Eye (tissue), 1 donor: ENCODE measurements around the gene LRP8.
A peak's percentile ranks its signal among the peaks of the same experiment; 100 is the strongest.
"Not testable (repeated sequence)": the region's sequence is repeated elsewhere in the genome, so short reads cannot be mapped to it uniquely, and the experiment has no call there.

ENCODE experiments used
- DNase-seq: peaks from one replicate; pipeline ENCODE4 v3.0.0-alpha.2; 2015

The LRP8 gene

DNA sequence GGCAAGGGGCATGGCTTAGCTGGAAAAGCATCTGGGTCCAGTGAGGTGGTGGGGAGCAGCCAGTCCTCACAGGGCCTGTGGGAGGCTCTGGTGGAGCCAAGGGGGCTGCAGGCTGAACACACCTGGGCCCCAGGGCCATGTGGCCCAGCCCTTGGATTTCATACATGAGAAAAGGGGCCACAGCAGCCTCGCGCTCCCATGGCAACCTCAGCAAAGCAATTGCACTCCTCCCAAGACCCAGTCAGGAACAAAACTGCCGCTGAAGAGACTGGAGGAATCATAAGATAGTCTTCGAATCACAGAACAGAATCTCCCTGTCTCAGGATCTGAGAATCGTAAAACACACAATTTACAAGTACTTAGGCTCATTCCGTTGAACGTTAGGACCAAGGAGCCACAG is 24.6 kb downstream of the LRP8 start:
- DNase-seq, result no peak

DNA sequence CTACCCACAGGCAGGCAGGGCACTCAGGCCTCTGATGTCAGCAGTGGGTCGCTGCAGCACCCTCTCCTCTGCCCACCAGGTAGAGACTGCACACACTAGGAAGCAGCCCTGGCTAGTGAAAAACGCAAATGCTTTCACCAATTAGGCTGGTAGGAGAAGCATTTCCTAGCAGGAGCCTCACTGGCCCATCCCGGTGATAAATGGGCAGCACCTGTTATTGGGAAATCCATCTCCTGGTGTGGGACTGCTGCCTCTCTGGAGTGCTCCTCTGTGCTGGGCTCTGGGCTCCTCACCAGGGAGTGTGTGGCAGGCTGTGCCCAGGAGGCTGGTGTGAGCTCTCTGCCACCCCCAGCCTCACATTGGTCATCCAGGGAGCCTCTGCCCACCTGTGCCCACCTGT is 28.6 kb downstream of the LRP8 start:
- DNase-seq, result no peak

DNA sequence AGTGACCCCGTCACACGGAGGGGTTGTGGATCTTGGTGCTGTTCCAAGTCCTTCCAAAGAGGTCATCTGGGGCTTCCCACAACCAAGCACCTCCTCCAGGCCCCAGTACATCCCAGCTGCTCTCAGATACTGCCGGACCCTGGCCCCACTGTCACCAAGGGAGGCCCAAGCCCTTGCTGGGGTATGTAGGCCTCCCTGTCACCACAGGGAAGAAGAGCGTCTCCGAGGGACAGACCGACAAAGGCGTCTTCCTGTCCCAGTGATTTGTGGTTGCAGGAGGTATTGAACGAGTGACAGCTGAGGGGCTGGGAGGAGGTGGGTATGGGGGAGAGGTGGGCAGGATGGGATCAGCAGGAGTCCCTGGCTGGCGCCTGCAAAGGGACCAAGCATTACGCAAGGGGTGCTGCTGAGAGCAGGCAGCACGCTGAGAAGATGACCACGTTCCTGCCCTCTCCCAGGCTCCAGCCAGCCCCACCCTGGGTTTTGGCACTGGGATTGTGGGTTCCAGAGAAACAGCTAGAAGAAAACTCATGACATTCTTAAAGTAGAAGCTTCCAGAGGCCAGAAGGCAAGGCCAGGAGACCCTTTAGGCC is 29.7 kb downstream of the LRP8 start:
- no peak for DNase-seq

DNA sequence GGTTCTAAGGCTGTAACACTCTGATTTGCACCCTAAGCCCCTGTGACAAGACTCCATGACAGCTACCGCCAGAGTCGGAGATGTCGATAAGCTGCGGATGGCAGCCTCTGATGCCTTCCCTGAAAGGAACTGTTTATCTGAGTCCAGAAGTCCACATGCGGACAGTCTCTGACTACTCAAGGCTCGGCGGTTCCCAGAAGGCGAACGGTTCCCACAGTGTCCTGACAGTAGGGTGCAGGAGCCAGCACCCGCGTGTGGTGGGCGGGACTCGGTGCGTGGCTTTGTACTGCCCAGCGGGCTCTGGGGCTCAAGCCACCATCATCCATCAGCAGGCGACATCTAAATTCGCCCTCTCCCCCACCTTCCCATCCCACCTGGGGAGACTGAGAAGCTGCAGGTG is 30.7 kb downstream of the LRP8 start:
- no peak for DNase-seq

DNA sequence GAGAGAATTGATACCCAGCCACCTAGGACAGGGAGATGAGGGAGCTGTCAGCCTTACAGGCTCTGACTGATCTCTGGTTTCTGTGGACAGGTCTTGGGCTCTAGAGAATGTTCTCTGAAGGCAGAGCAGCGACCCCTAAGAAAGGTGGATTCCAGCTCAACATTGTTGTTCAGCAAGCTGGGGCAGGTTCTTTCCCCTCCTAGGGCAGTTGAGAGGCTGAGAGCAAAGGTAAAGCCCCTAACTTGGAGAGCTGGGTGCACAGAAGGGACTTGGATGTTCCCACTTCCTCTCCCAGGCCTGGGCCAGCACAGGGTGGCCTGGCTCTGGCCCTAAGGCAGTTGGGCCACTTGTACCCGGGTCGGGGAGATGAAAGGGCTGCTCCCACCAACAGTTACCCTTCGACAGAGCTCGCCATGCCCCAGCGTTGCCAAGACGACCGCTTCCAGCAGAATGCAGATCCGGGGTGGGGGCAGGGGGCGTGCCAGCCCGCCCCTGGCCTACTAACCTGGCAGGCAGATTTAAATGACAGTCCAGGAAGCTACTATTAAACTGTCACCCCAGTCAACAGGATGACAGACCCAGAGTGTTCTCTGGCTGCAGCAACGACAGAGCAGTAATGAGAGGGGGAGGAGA is 31.6 kb downstream of the LRP8 start:
- DNase-seq, result no peak

DNA sequence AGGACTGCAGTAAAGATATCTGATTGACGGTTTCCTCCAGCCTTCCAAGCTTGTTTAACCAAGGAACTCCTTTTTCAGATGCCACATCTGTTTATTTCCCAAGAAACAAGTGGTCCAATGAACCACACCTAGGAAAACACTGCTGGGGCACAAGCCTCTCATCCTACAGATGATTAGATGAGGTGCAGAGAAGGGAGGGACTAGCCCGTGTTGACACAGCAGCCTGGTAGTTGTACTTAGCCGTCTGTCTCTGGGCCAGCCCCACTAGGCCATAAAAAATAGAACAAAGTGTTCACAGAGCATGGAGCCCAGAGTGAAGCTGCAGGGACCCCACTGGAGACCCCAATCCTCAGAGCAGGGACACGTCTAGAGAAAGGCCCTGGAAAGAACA is 32.1 kb downstream of the LRP8 start:
- DNase-seq, result no peak

DNA sequence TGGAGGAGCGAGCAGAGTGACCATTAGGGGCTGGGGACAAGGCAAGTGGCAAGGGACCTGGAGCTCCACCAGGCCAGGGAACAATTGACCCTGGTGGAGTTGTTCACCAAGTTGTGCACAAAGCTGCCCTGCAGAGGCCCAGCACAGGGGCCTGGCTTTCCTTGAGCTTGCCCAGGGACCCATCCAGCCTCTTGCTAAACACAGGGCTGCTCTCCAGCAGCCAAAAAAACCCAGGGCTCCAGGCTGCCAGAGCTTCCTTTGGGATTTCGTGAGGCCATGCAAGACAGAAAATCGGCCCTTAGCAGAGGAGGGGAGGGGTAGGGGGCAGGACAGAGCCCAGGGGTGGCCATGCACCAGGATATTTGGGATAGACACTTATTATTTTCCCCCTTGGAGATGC is 32.6 kb downstream of the LRP8 start:
- no peak for DNase-seq

DNA sequence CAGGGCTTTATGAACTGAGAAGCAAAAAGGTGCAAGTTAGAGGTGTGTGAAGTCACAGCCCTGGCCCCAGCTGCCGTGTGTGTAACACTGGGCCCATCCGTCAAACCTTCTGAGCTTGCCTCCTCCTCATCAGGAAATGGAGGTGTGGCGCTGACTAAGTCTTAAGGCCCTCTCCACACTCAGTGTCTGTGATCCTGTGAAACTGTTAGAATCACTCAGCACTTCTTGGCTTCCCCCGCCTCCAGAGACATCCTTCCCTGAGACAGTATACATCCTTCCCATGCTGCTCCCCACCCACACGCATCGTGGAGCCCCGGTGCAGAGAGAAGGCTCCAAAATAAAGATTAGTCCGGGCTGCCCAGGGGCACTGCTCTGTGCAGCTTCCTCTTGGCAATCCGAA is 33.3 kb downstream of the LRP8 start:
- no peak for DNase-seq

DNA sequence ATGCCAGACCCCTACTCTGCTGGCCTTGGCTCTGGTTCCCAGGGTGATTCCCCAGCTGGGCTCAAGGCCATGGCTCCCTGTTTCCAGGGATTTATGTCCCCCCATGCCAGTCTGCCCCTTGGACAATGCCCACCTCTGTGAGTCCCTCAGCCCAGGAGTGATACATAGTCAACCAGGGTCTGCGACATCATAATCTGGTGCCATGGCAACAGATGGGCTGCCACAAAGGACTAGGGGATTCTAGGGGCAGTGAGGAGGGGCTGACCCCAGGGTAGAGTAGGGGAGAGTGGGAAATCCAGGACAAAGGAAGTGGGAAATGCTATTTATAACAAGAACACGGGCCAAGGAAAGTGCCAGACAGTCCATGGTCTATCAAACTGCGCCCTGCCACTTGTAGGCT is 33.8 kb downstream of the LRP8 start:
- DNase-seq, result no peak

DNA sequence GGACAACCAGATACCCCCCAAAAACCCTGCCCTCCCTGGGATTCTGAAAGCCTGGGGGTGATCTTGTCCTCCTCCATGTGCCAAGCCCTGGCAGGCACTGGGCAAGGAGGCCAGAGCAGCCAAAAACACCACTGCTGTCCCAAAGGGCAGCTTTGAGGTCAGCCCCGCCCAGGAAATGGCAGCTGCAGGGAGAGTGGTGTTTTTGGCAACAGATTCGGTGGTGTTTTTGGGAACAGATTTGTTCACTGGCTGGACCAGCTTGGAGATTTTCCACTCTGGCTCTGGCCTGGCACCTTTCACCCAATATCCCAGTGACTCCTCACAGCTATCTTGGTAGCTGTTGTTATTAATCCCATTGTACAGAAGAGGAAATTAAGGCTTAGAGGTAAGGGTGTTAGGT is 34.7 kb downstream of the LRP8 start:
- DNase-seq, result no peak

DNA sequence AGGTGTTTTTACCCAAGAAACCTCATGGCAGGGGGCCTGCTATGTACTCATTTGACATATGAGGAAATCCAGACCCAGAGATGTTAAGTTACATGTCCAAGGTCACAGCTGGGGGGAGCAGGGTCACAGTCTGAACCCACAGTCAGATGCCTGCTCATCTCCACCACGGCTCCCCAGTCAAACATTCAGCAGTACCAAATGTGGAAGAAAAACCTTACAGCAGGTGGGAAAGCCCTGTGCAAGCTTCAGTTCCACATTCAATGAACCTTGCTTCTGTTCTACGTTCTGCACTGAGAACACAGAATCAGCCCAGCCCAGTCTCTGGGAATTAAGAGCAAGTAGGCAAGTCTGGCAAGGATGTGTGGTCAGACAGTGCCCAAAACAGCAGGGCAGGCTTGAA is 35.2 kb downstream of the LRP8 start:
- DNase-seq, result no peak

DNA sequence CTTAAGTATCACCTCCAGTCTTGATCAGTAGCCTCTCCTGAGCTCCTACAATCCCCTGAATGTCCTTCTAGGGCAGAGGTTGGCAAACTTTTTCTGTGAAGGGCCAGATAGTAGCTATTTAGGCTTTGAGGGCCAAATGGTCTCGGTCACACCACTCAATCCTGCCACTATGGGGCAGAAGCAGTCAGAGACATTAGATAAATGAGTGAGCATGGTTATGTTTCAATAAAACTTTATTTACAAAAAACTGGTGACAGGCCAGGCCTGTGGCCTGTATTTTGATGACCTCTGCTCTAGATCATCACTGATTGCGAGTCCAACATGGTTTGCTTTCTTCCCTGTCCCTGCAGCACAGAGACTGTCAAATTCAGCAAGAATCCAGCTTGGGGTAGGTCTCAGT is 36.3 kb downstream of the LRP8 start:
- no peak for DNase-seq

DNA sequence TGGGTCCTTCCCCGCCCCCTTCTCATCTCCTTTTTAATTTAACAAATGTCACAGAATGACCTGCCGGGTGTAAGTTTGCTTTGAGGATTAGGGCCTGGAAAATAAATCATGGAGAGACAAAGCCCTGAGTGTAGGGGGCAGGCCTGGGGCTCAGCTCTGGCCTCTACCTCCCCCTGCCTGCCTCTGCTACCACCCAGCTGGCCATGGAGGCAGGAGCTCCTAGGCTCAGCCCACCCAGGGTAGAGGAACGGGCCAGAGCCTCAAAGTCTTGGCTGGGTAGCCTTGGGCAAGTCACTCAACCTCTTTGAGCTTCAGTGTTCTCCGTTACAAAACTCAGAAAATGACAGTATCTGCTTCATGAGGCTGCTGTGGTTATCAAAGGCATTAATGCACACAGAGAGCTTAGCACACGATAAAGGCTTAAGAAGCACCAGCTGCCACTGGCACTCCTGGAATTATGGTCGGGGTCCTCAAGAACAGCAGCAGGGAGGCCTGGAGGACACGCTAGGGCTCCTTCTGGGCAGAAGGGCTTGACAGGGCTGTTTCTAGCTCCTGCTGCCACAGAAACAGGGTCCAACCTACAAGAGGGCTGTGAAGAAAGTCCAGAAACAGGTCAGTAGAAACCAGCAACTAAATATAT is 39.0 kb downstream of the LRP8 start:
- DNase-seq, result no peak

DNA sequence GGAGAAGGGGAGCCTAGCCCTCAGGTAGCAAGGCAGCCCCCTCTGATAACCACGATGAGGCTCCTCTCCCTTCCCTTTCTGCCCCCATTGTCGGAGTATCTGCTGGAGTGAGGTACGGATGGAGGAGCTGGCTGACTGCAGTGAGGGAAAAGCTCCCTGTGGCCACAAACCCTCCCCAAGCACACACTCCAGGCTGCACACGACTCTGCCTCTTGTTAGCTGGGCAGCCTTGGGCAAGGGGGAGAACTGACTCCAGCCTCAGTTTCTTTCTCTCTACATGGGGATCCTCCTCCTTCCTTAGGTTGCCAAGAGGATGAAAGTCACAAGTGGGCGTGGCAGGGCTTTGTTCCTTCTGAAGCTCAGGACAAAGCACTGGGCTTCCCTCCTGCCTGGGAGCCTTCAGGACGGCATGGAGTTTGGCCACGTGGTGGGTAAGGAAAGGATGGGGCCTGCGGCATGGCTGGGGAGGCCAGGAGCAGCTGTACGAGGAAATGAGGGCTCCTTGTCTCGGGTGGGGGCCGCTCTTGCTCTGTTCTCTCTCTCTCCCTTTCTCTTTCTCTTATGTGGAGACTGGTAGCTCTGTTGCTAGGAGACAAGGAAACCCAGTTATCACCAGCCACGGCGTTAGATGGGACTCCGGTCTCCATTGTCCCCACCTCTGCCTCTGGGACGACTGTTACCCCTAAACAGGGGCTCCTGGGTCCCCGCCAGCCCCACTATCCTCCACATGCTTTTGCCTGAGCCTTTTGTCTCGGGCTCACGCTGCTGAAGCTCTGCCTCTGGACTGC is 39.7 kb downstream of the LRP8 start:
- DNase-seq, result peak; percentile 82

DNA sequence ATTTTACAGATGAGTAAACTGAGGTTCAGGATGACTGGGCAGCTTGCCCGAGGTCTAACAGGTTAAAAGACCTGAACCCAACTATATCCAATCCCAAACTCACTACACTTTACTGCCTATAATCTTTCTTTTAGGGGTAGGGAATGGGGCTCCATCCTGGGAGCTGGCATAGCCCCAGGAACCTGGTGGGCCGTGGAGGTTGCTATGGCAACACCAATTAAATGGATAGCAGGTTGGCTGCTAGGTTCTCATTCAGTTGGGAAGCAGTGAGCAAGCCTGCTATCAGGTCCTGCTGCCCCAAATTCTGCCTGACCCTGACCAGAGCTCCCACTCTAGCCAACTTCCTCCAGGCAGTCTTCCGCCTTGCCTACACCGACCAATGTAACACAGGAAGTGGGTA is 40.9 kb downstream of the LRP8 start:
- DNase-seq, result no peak

DNA sequence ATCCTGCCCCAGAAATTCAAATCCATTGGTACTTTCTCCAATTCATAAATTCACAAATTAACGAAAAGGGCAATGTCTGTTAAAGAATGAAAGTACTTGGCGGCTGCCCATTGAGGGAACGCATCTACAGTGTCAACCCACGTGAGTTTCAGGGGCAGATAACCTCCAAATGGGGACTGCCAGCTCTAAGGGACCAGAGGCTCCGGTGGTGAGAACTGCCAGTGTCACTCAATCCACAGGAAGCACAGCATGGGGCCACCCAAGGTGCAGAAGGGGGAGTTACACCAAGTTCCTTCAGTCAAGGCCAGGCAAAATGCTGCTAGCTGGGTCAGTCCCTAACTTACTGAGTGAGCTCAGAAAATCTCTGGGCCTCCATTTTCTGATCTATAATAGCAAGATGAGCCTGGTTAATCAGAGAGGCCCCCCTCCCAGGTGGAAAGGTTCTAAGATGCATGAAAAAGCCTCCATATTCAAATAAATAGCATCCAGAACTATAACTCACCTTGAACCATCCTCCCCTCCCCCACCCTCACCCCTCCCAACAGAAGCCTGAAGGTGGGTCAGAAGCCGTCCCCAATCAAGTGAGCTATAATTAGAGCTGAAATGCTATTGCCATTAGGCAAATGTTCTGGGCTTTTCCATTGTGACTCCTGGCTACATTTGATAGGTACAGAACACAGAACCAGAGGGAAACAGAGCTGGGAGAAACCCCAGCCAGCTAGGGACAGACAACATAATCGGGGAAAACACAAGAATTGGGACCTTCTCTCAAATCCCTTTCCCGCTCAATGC is 41.7 kb downstream of the LRP8 start:
- no peak for DNase-seq

DNA sequence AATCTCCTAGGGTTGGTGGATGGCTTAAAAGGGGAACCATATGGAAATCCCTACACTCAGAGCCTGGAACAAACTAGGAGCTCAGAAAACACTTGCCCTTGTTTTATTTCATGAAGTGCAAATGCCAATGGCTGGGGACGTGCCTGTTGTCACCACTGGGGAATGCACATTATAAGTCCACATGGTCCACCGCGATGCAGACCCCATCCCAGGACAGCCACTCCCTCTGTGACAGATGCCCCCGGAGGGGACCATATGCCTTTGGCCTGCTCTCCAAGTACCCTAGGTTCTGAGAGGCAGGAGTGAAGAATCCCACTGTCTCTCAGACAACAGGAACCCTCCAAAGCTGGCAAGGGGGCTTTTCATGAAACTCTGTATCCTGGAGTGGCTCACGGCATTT is 42.3 kb downstream of the LRP8 start:
- DNase-seq, result no peak

DNA sequence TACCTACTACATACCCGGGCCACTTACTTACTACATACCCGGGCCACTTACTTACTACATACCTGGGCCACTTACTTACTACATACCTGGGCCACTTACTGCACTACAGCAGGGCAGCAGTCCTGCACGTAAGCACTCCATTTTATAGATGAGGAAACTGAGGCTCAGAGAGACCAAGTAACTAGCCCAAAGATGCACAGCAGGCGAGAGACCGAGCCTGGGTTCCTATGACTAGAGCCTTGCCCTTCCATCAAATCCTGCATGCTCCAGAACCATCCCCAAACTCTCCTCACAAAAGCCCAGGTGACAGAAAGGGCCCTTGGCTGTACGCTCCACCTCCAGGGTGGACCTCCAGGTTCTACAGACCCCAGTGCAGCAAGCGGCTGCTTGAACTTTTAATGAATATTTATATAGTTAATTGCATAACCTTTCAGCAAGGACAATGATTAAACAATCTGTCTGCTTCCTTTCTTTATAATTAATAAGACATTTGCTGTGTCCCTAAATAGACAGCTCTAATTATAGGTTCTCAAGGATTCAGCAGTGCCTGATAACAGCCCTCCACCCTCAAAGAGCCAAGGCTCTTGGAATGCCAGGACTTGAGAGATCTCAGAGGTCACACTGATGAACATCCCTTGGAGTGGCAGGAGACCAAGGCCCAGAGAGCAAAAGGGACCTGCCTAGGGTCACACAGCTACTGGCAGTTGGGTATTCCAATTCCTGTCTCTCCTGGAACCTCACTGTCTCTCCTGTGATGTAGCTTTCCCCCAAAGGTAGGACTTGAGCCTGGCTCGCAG is 43.4 kb downstream of the LRP8 start:
- DNase-seq, result no peak

DNA sequence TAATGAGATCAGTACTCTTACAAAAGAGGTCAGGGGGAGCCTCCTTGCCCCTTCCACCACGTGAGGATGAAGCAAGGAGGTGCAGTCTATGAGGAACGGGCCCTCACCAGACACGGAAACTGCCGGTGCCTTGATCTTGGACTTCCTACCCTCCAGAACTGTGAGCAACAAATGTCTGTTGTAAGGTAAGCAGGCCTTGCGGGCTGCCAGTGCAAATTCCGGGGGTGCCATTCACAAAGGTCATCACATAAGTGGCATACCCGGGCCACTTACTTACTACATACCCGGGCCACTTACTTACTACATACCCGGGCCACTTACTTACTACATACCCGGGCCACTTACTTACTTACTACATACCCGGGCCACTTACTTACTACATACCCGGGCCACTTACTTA is 44.7 kb downstream of the LRP8 start:
- DNase-seq, result not testable (repeated sequence)

DNA sequence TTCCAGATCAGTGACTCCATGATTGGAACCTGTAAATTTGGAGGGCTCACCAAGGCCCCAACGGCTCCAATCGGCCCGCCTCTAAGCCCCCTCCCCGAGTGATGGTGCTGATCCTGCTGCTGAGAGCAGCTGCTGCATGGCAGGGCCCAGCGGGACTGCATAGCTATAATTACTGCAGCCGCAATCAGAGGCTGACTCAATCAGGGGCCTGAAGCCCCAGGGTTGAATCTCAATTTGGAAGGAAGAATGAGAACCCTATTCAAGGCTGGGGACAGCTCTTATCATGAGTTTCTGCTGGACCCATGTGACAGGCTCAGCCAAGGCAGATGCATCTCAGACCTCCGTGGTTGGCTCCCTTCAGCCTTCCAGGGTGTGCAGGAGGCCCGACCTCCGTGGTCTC is 46.7 kb downstream of the LRP8 start:
- no peak for DNase-seq

DNA sequence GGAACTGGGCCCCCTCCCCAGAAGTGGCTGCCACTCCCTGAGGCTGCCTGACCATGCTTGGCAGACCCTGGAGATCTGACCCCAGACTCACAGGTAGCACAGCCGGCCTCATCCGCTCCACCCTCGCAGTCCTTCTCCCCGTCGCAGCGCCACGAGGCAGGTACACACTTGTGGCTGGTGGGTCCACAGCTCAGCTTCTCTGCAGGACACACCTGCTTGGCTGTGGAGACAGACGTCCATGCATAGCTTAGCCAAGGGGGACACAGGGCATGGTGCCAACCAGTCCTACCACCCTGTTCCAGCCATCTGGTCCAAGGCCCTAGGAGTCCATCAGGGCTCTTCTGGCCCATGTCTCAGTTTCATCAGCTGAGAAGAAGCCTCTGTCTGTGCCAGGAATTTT is 47.4 kb downstream of the LRP8 start:
- DNase-seq, result no peak
